SK-MEL-5 (cell line): Measurements from ENCODE around the gene RNF157. TPM values are rescaled to one million over a fixed set of nuclear protein-coding genes. Genes with fewer than 3 reads are reported as not detected.

Source experiments
- DNase-seq: peaks from one replicate; pipeline ENCODE4 v3.0.0-alpha.2; 2016; ENCODE audit warnings: low read depth, low spot score
- in situ Hi-C: cut with HindIII; loops from 2 replicates; pipeline ENCODE4 v1.10.0; 2016; ENCODE audit warnings: low sequenced_read_pairs, high pct_unique_total_duplicates, low pct_unique_long_range_greater_than_20kb
- total RNA-seq: library from RNA; depleted of rRNA; stranded (reverse); fragments of >200 nt; shearing (Covaris generic); gene quantifications from 2 replicates; pipeline ENCODE4 v1.2.3, GENCODE V29; 2014

Gene RNF157
- total RNA-seq, 1 experiment from 2014 or later: 28.1 TPM

GRCh38 chr17:76141212-76142038, 98.9 kb downstream of the RNF157 start, which contains the start of gene FOXJ1:
Gene FOXJ1 (minus strand): TSS chr17:76141245. CDS start chr17:76140395, 850 bp downstream.
- DNase-seq: peak; percentile 95
- in situ Hi-C loops: no loop called here

- DNase-seq: no peak
- in situ Hi-C loops: no loop called here
These were observed 99.6 kb downstream of the RNF157 start for GRCh38 chr17:76140661-76141211.

GRCh38 chr17:76139801-76140660, 100.3 kb downstream of the RNF157 start:
- in situ Hi-C loops: no loop called here
- no peak for DNase-seq

- in situ Hi-C loops: no loop called here
- DNase-seq: no peak
These were observed 101.2 kb downstream of the RNF157 start for GRCh38 chr17:76138896-76139752.

GRCh38 chr17:76138234-76138895, 101.9 kb downstream of the RNF157 start:
- no peak for DNase-seq

GRCh38 chr17:76137351-76138233, 102.7 kb downstream of the RNF157 start:
- DNase-seq: no peak
- in situ Hi-C loops: no loop called here

More at GRCh38 chr17:76138234-76138895, 101.9 kb downstream of the RNF157 start:
- in situ Hi-C loops: no loop called here

- DNase-seq: no peak
- in situ Hi-C loops: no loop called here
These were observed 103.3 kb downstream of the RNF157 start for GRCh38 chr17:76137001-76137350.

GRCh38 chr17:76136276-76137000, 103.9 kb downstream of the RNF157 start:
- no peak for DNase-seq
- in situ Hi-C loops: no loop called here

- in situ Hi-C loops: no loop called here
- DNase-seq: no peak
These were observed 104.5 kb downstream of the RNF157 start for GRCh38 chr17:76135810-76136188.

GRCh38 chr17:76134911-76135809, 105.1 kb downstream of the RNF157 start:
- no peak for DNase-seq
- in situ Hi-C loops: no loop called here

- in situ Hi-C loops: no loop called here
- DNase-seq: no peak
These were observed 107.5 kb downstream of the RNF157 start for GRCh38 chr17:76132574-76133338.

GRCh38 chr17:76131692-76132573, 108.4 kb downstream of the RNF157 start:
- in situ Hi-C loops: no loop called here
- DNase-seq: no peak

- no peak for DNase-seq
- in situ Hi-C loops: no loop called here
These were observed 109.1 kb downstream of the RNF157 start for GRCh38 chr17:76131051-76131691.
